Neural progenitor cell (in vitro differentiated cells): ENCODE results near the gene KLF11.

Source experiments
- EZH2 ChIP-seq: fragments of 200-600 bp; sonication (generic); IDR thresholded peaks from 2 replicates; pipeline ENCODE4 v1.6.1; 2017; ENCODE audit warnings: antibody characterized with exemption, mild to moderate bottlenecking, moderate library complexity
- EZH2phosphoT487 ChIP-seq: fragments of 200-600 bp; sonication (generic); IDR thresholded peaks from 2 replicates; pipeline ENCODE4 v1.6.1; 2017; ENCODE audit warnings: antibody characterized with exemption
- TF ChIP-seq, protein P1 (sequence below): fragments of 200-600 bp; sonication (generic); IDR thresholded peaks from 2 replicates; pipeline ENCODE4 v1.5.1; 2017; ENCODE audit warnings: antibody characterized with exemption, mild to moderate bottlenecking

- TF ChIP-seq, protein P1, sequence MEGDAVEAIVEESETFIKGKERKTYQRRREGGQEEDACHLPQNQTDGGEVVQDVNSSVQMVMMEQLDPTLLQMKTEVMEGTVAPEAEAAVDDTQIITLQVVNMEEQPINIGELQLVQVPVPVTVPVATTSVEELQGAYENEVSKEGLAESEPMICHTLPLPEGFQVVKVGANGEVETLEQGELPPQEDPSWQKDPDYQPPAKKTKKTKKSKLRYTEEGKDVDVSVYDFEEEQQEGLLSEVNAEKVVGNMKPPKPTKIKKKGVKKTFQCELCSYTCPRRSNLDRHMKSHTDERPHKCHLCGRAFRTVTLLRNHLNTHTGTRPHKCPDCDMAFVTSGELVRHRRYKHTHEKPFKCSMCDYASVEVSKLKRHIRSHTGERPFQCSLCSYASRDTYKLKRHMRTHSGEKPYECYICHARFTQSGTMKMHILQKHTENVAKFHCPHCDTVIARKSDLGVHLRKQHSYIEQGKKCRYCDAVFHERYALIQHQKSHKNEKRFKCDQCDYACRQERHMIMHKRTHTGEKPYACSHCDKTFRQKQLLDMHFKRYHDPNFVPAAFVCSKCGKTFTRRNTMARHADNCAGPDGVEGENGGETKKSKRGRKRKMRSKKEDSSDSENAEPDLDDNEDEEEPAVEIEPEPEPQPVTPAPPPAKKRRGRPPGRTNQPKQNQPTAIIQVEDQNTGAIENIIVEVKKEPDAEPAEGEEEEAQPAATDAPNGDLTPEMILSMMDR: no peak
- no peak for TF ChIP-seq EZH2phosphoT487
- TF ChIP-seq EZH2: no peak
These were observed 20.2 kb downstream of the KLF11 start for GRCh38 chr2:10063566-10063965.
